Measurements from ENCODE around the gene PPP2R5E. TPM values are rescaled to one million over a fixed set of nuclear protein-coding genes. Genes with fewer than 3 reads are reported as not detected.

PPP2R5E gene
- total RNA-seq, 1 experiment from 2014 or later, result 45.0 TPM

GRCh38 chr14:63405715-63406114, 137.5 kb downstream of the PPP2R5E start:
- Histone ChIP-seq H4K20me1 (ENCODE audit: insufficient read depth) (no peaks in the 10 kb centered on the region), H3K36me3 (ENCODE audit: control insufficient read depth in 1 of 2, insufficient read depth in 2 of 2, low read length in 2 of 2) (no peaks in the 10 kb centered on the region), H3K9me2 (ENCODE audit: insufficient read depth) (no peaks in the 10 kb centered on the region), H3K27me3 (ENCODE audit: insufficient read depth, low read length) (no peaks in the 10 kb centered on the region), H3K4me2 (ENCODE audit: low read length) (no peak overlapping the region), H3K79me2 (ENCODE audit: insufficient read depth, low read length) (peaks cover 8% of the 10 kb centered on the region; the same call in 1 of the 2 replicates), H3K27ac (ENCODE audit: low read depth, low read length) (no peak overlapping the region), H3K4me1 (ENCODE audit: control insufficient read depth in 1 of 2, insufficient read depth in 2 of 2, low read length in 2 of 2) (no peaks in the 10 kb centered on the region), H2AFZ (ENCODE audit: low read depth, low read length, poor library complexity, severe bottlenecking) (no peak overlapping the region), H3K9ac (ENCODE audit: low read length) (no peak overlapping the region), H3K4me3 (replicated peaks in 1 of 2; ENCODE audit: low read depth in 1 of 2, low read length in 2 of 2) (no peak overlapping the region), H3K9me3 (ENCODE audit: control insufficient read depth in 1 of 2, insufficient read depth in 1 of 2, low read depth in 1 of 2, low read length in 2 of 2) (no peaks in the 10 kb centered on the region)
- DNase-seq (ENCODE audit: low read depth, low spot score) (no peak), ATAC-seq (no peak)
- ChIA-PET CTCF (no interaction called here), RAD21 (ENCODE audit: low non-redundant PET in 1 of 2, low total read pairs in 2 of 2, uncharacterized antibody in 2 of 2, unreplicated experiment in 2 of 2) (no interaction called here), POLR2A (no interaction called here)
- intact Hi-C loops (cut with micrococcal nuclease), result no loop called here
- TF ChIP-seq TCF7L2 (IDR thresholded peaks at IDR 0.05; ENCODE audit: borderline replicate concordance, extremely low read depth, insufficient read depth, insufficient read length) (no peak), ZFX (IDR thresholded peaks at IDR 0.05) (no peak), ATF3 (IDR thresholded peaks at IDR 0.05) (no peak)
- no TSS peak for BruUV-seq (replicated peaks)

- TF ChIP-seq REST (IDR thresholded peaks at IDR 0.05; ENCODE audit: low read depth), result no peak
- TF ChIP-seq SP1 (IDR thresholded peaks at IDR 0.05; ENCODE audit: low read depth), result no peak
- no peak for TF ChIP-seq ZBTB33 (IDR thresholded peaks at IDR 0.05; ENCODE audit: extremely low read depth, insufficient replicate concordance, low read length)
- TF ChIP-seq FOSL1 (IDR thresholded peaks at IDR 0.05; ENCODE audit: low read depth), result no peak
These were observed 138.3 kb downstream of the PPP2R5E start for GRCh38 chr14:63404906-63405305.

More at GRCh38 chr14:63404906-63405305, 138.3 kb downstream of the PPP2R5E start:
- H3K9me2 ChIP-seq (ENCODE audit: insufficient read depth), result no peaks in the 10 kb centered on the region
- no peak overlapping the region for H3K9ac ChIP-seq (ENCODE audit: low read length)
- BruUV-seq (replicated peaks), result no TSS peak
- H3K9me3 ChIP-seq (ENCODE audit: control insufficient read depth in 1 of 2, insufficient read depth in 1 of 2, low read depth in 1 of 2, low read length in 2 of 2), result no peaks in the 10 kb centered on the region
- no peaks in the 10 kb centered on the region for H3K4me1 ChIP-seq (ENCODE audit: control insufficient read depth in 1 of 2, insufficient read depth in 2 of 2, low read length in 2 of 2)
- peaks cover 8% of the 10 kb centered on the region; the same call in 1 of the 2 replicates for H3K79me2 ChIP-seq (ENCODE audit: insufficient read depth, low read length)
- no peak overlapping the region for H3K4me2 ChIP-seq (ENCODE audit: low read length)
- RAD21 ChIA-PET (ENCODE audit: low non-redundant PET in 1 of 2, low total read pairs in 2 of 2, uncharacterized antibody in 2 of 2, unreplicated experiment in 2 of 2), result no interaction called here
- no peak for DNase-seq (ENCODE audit: low read depth, low spot score)
- no peaks in the 10 kb centered on the region for H4K20me1 ChIP-seq (ENCODE audit: insufficient read depth)
- H3K27me3 ChIP-seq (ENCODE audit: insufficient read depth, low read length), result no peaks in the 10 kb centered on the region
- no peak overlapping the region for H3K4me3 ChIP-seq (replicated peaks in 1 of 2; ENCODE audit: low read depth in 1 of 2, low read length in 2 of 2)
- H2AFZ ChIP-seq (ENCODE audit: low read depth, low read length, poor library complexity, severe bottlenecking), result no peak overlapping the region
- POLR2A ChIA-PET, result no interaction called here
- ATAC-seq, result no peak
- H3K27ac ChIP-seq (ENCODE audit: low read depth, low read length), result no peak overlapping the region
- no peaks in the 10 kb centered on the region for H3K36me3 ChIP-seq (ENCODE audit: control insufficient read depth in 1 of 2, insufficient read depth in 2 of 2, low read length in 2 of 2)
- intact Hi-C loops (cut with micrococcal nuclease), result no loop called here
- CTCF ChIA-PET, result no interaction called here
